ENCODE results near the gene POLR3B. TPM values are rescaled to one million over a fixed set of nuclear protein-coding genes. Genes with fewer than 3 reads are reported as not detected.
A peak's percentile ranks its signal among the peaks of the same experiment; 100 is the strongest.
"Not testable (repeated sequence)": the region's sequence is repeated elsewhere in the genome, so short reads cannot be mapped to it uniquely, and the experiment has no call there.

POLR3B gene
- total RNA-seq, 2 experiments from 2014 or later = 4.7 TPM

GRCh38 chr12:106359646-106360399 is 2.3 kb downstream of the POLR3B start:
- H3K4me3 Mint-ChIP-seq = no peak overlapping the region
- POLR2A ChIA-PET = no interaction called here
- peaks cover 14% of the 10 kb centered on the region for H3K4me1 Mint-ChIP-seq
- DNase-seq = no peak
- ATAC-seq (ENCODE audit: low read depth) = no peak
- H3K36me3 Mint-ChIP-seq = no peaks in the 10 kb centered on the region
- H3K27me3 Mint-ChIP-seq = no peaks in the 10 kb centered on the region
- no peak overlapping the region for H3K27ac Mint-ChIP-seq
- H3K9me3 Mint-ChIP-seq = no peaks in the 10 kb centered on the region

DNA sequence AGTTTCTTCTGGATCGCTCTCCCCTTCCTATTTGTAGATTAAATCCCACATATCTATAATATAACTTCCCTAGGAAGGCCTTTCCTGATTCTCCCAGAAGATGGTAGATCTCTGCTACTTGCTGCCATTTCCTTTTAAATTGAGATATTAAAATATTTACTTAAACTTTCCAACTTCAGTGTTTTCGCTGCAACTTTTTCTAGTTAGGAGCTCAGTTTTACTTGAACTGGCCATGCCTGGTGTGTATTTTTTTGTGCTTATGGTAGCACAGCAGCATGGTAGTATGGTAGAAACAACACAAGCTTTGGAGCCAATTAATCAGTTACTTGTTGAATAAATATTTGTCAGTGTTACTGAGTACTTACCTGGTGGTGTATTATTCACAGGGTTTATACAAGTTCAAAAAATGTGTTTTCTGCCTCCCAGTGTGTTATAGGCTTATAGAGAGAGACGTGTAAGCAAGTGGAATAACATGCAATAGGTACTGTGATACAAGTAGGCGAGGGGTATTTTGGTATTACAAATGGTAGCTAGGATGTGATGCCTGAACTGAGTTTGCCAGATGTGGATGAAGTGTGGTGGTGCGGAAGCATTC is 2.9 kb downstream of the POLR3B start:
- POLR2A ChIA-PET = no interaction called here
- ATAC-seq (ENCODE audit: low read depth) (no peak), DNase-seq (no peak)
- Mint-ChIP-seq H3K4me3 (no peak overlapping the region), H3K4me1 (peaks cover 14% of the 10 kb centered on the region), H3K9me3 (no peaks in the 10 kb centered on the region), H3K27ac (no peak overlapping the region), H3K36me3 (no peaks in the 10 kb centered on the region), H3K27me3 (no peaks in the 10 kb centered on the region)

- no peak overlapping the region for H3K4me3 Mint-ChIP-seq
- H3K27me3 Mint-ChIP-seq = no peaks in the 10 kb centered on the region
- no peaks in the 10 kb centered on the region for H3K9me3 Mint-ChIP-seq
- H3K4me1 Mint-ChIP-seq = peaks cover 8% of the 10 kb centered on the region
- POLR2A ChIA-PET = no interaction called here
- DNase-seq (no peak), ATAC-seq (ENCODE audit: low read depth) (no peak)
- no peak overlapping the region for H3K27ac Mint-ChIP-seq
- no peaks in the 10 kb centered on the region for H3K36me3 Mint-ChIP-seq
Measured at GRCh38 chr12:106362971-106363370, 5.4 kb downstream of the POLR3B start.

DNA sequence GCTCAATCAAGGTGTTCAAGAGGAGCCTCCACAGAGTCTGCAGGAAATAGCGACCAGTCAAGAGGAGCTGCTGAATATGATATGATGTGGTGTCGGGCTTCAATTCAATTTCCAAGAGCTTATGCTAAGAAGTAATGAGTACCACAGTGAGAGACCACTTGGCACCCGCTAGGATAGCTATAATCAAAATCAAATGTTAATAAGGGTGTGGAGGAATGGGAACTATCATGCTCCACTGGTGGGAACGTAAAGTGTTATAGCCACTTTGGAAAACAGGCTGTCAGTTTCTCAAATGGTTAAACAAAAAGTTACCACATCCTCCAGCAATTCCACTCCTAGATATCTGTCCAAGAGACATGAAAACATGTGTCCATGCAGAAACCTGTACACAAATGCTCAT is 6.7 kb downstream of the POLR3B start:
- Mint-ChIP-seq H3K27me3 (no peaks in the 10 kb centered on the region), H3K4me3 (no peak overlapping the region), H3K4me1 (peaks cover 2% of the 10 kb centered on the region), H3K36me3 (no peaks in the 10 kb centered on the region), H3K9me3 (no peaks in the 10 kb centered on the region), H3K27ac (no peak overlapping the region)
- POLR2A ChIA-PET = no interaction called here
- no peak for DNase-seq
- no peak for ATAC-seq (ENCODE audit: low read depth)

GRCh38 chr12:106369624-106370346 is 12.2 kb downstream of the POLR3B start:
- no peak overlapping the region for H3K27ac Mint-ChIP-seq
- H3K27me3 Mint-ChIP-seq = no peaks in the 10 kb centered on the region
- POLR2A ChIA-PET = no interaction called here
- DNase-seq (no peak), ATAC-seq (ENCODE audit: low read depth) (no peak)
- peaks cover 1% of the 10 kb centered on the region for H3K9me3 Mint-ChIP-seq
- H3K4me3 Mint-ChIP-seq = no peak overlapping the region
- peaks cover 2% of the 10 kb centered on the region for H3K4me1 Mint-ChIP-seq
- H3K36me3 Mint-ChIP-seq = peaks cover 21% of the 10 kb centered on the region

GRCh38 chr12:106378788-106379187 is 21.2 kb downstream of the POLR3B start:
- ATAC-seq (ENCODE audit: low read depth) = peak; percentile 22

DNA sequence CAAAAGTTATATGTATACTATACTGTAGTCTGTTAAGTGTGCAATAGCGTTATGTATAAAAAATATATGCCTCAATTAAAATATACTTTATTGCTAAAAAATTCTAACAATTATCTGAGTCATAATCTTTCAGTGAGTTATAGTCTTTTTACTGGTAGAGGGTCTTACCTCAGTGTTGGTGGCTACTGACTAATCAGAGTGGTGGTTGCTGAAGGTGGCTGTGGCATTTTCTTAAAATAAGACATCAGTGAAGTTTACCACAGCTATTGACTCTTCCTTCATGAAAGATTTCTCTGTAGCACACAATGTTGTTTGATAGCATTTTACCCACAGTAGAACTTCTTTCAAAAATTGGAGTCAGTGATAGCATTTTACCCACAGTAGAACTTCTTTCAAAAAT is 23.4 kb downstream of the POLR3B start:
- peaks cover 11% of the 10 kb centered on the region for H3K4me1 Mint-ChIP-seq
- H3K4me3 Mint-ChIP-seq = no peak overlapping the region
- no peak overlapping the region for H3K27ac Mint-ChIP-seq
- ATAC-seq (ENCODE audit: low read depth) (no peak), DNase-seq (no peak)
- H3K9me3 Mint-ChIP-seq = peaks cover 9% of the 10 kb centered on the region
- POLR2A ChIA-PET = interaction anchor here (3.4 kb wide), 1 partner anchor 23 kb away, joined by 19 read pairs; the partner anchor contains the start of gene POLR3B
- H3K27me3 Mint-ChIP-seq = no peaks in the 10 kb centered on the region
- peaks cover 51% of the 10 kb centered on the region for H3K36me3 Mint-ChIP-seq

More at GRCh38 chr12:106378788-106379187, 21.2 kb downstream of the POLR3B start:
- Mint-ChIP-seq H3K4me3 (peak overlapping the region; percentile 45), H3K27ac (no peak overlapping the region), H3K4me1 (peaks cover 11% of the 10 kb centered on the region), H3K9me3 (peaks cover 9% of the 10 kb centered on the region), H3K36me3 (peaks cover 65% of the 10 kb centered on the region), H3K27me3 (no peaks in the 10 kb centered on the region)
- no peak for DNase-seq
- POLR2A ChIA-PET = interaction anchor here (3.4 kb wide), 1 partner anchor 21 kb away, joined by 19 read pairs; the partner anchor contains the start of gene POLR3B

DNA sequence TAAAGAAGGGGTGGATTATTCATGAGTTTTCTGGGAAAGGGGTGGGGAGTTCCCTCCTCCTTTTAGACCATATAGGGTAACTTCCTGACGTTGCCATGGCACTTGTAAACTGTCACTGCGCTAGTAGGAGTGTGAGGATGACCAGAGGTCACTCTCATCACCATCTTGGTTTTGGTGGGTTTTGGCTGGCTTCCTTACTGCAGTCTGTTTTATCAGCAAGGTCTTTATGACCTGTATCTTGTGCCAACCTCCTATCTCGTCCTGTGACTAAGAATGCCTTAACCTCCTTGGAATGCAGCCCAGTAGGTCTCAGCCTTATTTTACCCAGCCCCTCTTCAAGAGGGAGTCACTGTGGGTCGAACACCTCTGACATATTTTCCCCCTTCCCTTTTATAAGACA is 24.3 kb downstream of the POLR3B start:
- H3K4me1 Mint-ChIP-seq = peaks cover 13% of the 10 kb centered on the region
- H3K27ac Mint-ChIP-seq; ATAC-seq (ENCODE audit: low read depth); H3K27me3 Mint-ChIP-seq; H3K9me3 Mint-ChIP-seq; DNase-seq; POLR2A ChIA-PET; H3K4me3 Mint-ChIP-seq: not testable (repeated sequence)
- H3K36me3 Mint-ChIP-seq = peaks cover 45% of the 10 kb centered on the region

DNA sequence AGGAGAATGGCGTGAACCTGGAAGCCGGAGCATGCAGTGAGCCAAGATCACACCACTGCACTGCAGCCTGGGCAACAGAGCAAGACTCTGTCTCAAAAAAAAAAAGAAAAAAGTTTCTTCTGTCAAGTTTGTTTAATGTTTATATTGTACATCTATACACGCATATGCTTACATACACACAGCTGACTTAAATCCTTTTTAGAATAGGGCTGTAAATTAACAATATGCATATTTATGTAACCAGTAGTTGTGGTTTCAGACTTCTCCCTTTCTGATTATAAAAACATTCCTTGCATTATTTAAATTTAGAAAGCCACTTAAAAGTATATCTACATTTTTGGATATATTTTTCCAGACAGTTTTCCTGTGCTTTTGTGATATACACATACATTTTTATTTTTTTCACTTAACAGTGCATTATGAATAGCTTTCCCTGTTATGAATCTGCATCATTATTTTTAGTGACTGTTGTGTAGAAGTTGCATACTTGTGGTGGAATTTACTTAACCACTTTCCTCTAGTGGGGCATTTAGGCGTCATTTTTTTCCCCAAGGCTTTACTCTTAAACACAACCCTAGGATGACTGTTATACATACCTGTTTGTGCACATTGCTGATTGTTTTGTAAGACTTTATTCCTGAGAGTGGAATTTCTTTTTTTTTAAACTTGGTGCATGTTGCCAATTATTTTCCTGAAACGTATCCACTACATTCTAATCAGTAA is 29.4 kb downstream of the POLR3B start:
- Mint-ChIP-seq H3K9me3 (peaks cover 7% of the 10 kb centered on the region), H3K36me3 (peaks cover 15% of the 10 kb centered on the region), H3K4me1 (peaks cover 3% of the 10 kb centered on the region), H3K27ac (no peak overlapping the region), H3K4me3 (no peak overlapping the region), H3K27me3 (no peaks in the 10 kb centered on the region)
- ATAC-seq (ENCODE audit: low read depth) (no peak), DNase-seq (no peak)
- POLR2A ChIA-PET = no interaction called here

GRCh38 chr12:106387848-106388377 is 30.4 kb downstream of the POLR3B start:
- H3K4me3 Mint-ChIP-seq = no peak overlapping the region
- H3K27me3 Mint-ChIP-seq = no peaks in the 10 kb centered on the region
- DNase-seq (no peak), ATAC-seq (ENCODE audit: low read depth) (no peak)
- peaks cover 1% of the 10 kb centered on the region for H3K9me3 Mint-ChIP-seq
- peaks cover 3% of the 10 kb centered on the region for H3K4me1 Mint-ChIP-seq
- peaks cover 6% of the 10 kb centered on the region for H3K36me3 Mint-ChIP-seq
- no peak overlapping the region for H3K27ac Mint-ChIP-seq
- POLR2A ChIA-PET = no interaction called here

- no peak overlapping the region for H3K27ac Mint-ChIP-seq
- H3K4me1 Mint-ChIP-seq = peaks cover 2% of the 10 kb centered on the region
- no peak for ATAC-seq (ENCODE audit: low read depth)
- H3K27me3 Mint-ChIP-seq = no peaks in the 10 kb centered on the region
- H3K9me3 Mint-ChIP-seq = no peaks in the 10 kb centered on the region
- H3K36me3 Mint-ChIP-seq = peaks cover 4% of the 10 kb centered on the region
- H3K4me3 Mint-ChIP-seq = no peak overlapping the region
- DNase-seq = no peak
- POLR2A ChIA-PET = no interaction called here
Measured at GRCh38 chr12:106389151-106389550, 31.6 kb downstream of the POLR3B start.

GRCh38 chr12:106392759-106393158 is 35.2 kb downstream of the POLR3B start:
- POLR2A ChIA-PET = no interaction called here
- ATAC-seq (ENCODE audit: low read depth) (no peak), DNase-seq (no peak)
- Mint-ChIP-seq H3K36me3 (peaks cover 15% of the 10 kb centered on the region), H3K4me1 (no peaks in the 10 kb centered on the region), H3K27me3 (no peaks in the 10 kb centered on the region), H3K4me3 (no peak overlapping the region), H3K9me3 (no peaks in the 10 kb centered on the region), H3K27ac (no peak overlapping the region)

DNA sequence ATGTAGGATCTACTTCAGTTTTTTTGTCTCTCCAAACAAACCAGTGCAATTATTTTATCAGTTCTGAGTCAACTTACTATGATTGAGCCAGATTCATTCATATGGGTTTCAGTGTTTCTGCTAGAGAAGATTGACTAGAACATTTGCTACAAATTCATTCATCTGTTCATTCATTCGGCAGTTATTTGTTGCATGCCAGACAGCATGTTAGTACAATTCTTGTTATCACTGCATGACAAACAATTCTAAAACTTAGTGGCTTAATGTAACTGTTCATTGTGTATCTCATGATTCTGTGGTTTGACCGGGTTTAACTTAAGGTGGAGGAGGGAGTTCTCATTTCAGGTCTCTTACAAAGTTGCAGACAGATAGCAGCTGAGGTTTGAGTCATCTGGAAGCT is 52.3 kb downstream of the POLR3B start:
- no peak for DNase-seq
- POLR2A ChIA-PET = interaction anchor here (0.5 kb wide), 1 partner anchor 87 kb away, joined by 3 read pairs; no protein-coding TSS in a partner anchor
- H3K27me3 Mint-ChIP-seq = no peaks in the 10 kb centered on the region
- H3K4me3 Mint-ChIP-seq = no peak overlapping the region
- H3K27ac Mint-ChIP-seq = no peak overlapping the region
- ATAC-seq (ENCODE audit: low read depth) = no peak
- peaks cover 2% of the 10 kb centered on the region for H3K4me1 Mint-ChIP-seq
- peaks cover 6% of the 10 kb centered on the region for H3K36me3 Mint-ChIP-seq
- no peaks in the 10 kb centered on the region for H3K9me3 Mint-ChIP-seq
